K562 (cell line): ENCODE measurements around the gene DNAJB12. TPM values are rescaled to one million over a fixed set of nuclear protein-coding genes. Genes with fewer than 3 reads are reported as not detected.

ENCODE experiments used
- ATAC-seq: fragments of 200-7000 bp; cut with Tn5 transposase; 3 replicates; pipeline ENCODE4 v1.9.1; 2020; ENCODE audit warnings: moderate library complexity
- BruUV-seq: library from RNA; stranded (reverse); fragments of 400-500 nt; replicated peaks from 2 replicates; lab custom pipeline; 2021; lab: Mats Ljungman, UMichigan
- CTCF ChIA-PET: fragments of 300-600 bp; formaldehyde crosslinking; extraction: SDS; loops from one replicate; lab custom pipeline; 2021; ENCODE audit warnings: low intra/inter-chr PET ratio; lab: Yijun Ruan, JAX
- POLR2A ChIA-PET: fragments of 300-600, 350-650 bp; sonication (Branson Sonifier 250); formaldehyde crosslinking; extraction: SDS; loops from one replicate; lab custom pipeline; 2021; ENCODE audit warnings: antibody characterized with exemption, inconsistent platforms; lab: Yijun Ruan, JAX
- DNase-seq, 4 experiments: peaks; one replicate each; pipeline versions ENCODE4 v3.0.0 to v3.0.0-alpha.2; 2011 to 2018; ENCODE audit warnings: low spot score in 3 of 4, mixed read lengths in 3 of 4; ENCODE audit errors: extremely low read depth in 1 of 4
- FAIRE-seq: peaks from 2 replicates; lab custom pipeline; 2011; peaks lifted over from hg19 to GRCh38; lab: Jason Lieb, UNC
- H2AFZ ChIP-seq: 2 replicates; pipeline ENCODE4 v1.6.0; 2011; ENCODE audit warnings: low read depth, low read length, control low read depth, inconsistent platforms
- H3K27ac ChIP-seq: fragments of 200-600 bp; 3 replicates; pipeline ENCODE4 v1.8.0; 2011; ENCODE audit warnings: low read depth, mild to moderate bottlenecking, control low read depth, inconsistent platforms, low read length, moderate library complexity, mixed read lengths; ENCODE audit errors: extremely low read depth
- H3K27me3 ChIP-seq, 2 experiments: fragments of 300-600 bp in 1 of 2; 2 replicates in 1 of 2; 3 replicates in 1 of 2; pipeline versions ENCODE4 v1.6.0 to v1.8.0; 2011; ENCODE audit warnings: inconsistent platforms in 2 of 2, low read length in 2 of 2, mild to moderate bottlenecking in 1 of 2, mixed read lengths in 1 of 2, moderate library complexity in 1 of 2; ENCODE audit not compliant: control insufficient read depth in 2 of 2, insufficient read depth in 2 of 2
- H3K36me3 ChIP-seq: fragments of 300-600 bp; 3 replicates; pipeline ENCODE4 v1.8.0; 2011; ENCODE audit warnings: mild to moderate bottlenecking, low read length, inconsistent platforms; ENCODE audit not compliant: control insufficient read depth, insufficient read depth
- H3K4me1 ChIP-seq, 2 experiments: fragments of 200-600 bp in 1 of 2; replicated peaks in 1 of 2; 2 replicates in 1 of 2; 3 replicates in 1 of 2; pipeline versions ENCODE4 v1.5.1 to v1.8.0; 2011; ENCODE audit warnings: inconsistent platforms in 2 of 2, low read length in 2 of 2, mild to moderate bottlenecking in 1 of 2, mixed read lengths in 1 of 2, moderate library complexity in 1 of 2; ENCODE audit not compliant: control insufficient read depth in 2 of 2, insufficient read depth in 2 of 2
- H3K4me2 ChIP-seq: 2 replicates; pipeline ENCODE4 v1.6.1; 2011; ENCODE audit warnings: low read length, control low read depth, inconsistent platforms, mixed read lengths; ENCODE audit not compliant: insufficient read depth
- H3K4me3 ChIP-seq: fragments of 200-600 bp; sonication (generic), shearing (Covaris generic); 2 replicates; pipeline ENCODE4 v1.5.1; 2016; ENCODE audit warnings: control low read depth, inconsistent platforms
- H3K79me2 ChIP-seq: fragments of 200-600 bp; 3 replicates; pipeline ENCODE4 v1.8.0; 2011; ENCODE audit warnings: low read length, inconsistent platforms; ENCODE audit not compliant: control insufficient read depth, insufficient read depth
- H3K9ac ChIP-seq, 2 experiments: 2 replicates each; pipeline versions ENCODE4 v1.6.0 to v1.6.1; 2011; ENCODE audit warnings: low read depth in 2 of 2, low read length in 2 of 2, control low read depth in 1 of 2, inconsistent platforms in 1 of 2, mild to moderate bottlenecking in 1 of 2, mixed read lengths in 1 of 2; ENCODE audit not compliant: insufficient read depth in 1 of 2
- H3K9me1 ChIP-seq: one replicate; pipeline ENCODE4 v1.6.0; 2011; ENCODE audit warnings: inconsistent platforms, mild to moderate bottlenecking, low read length, moderate library complexity; ENCODE audit not compliant: control insufficient read depth, insufficient read depth
- H3K9me3 ChIP-seq: replicated peaks from 2 replicates; pipeline ENCODE4 v1.5.1; 2011; ENCODE audit warnings: low read depth, low read length, inconsistent platforms; ENCODE audit not compliant: control insufficient read depth, insufficient read depth
- H4K20me1 ChIP-seq: replicated peaks from 2 replicates; pipeline ENCODE4 v1.6.1; 2011; ENCODE audit warnings: low read length, inconsistent platforms, mixed read lengths; ENCODE audit not compliant: control insufficient read depth, insufficient read depth
- CAMTA2 ChIP-seq: fragments of 250-450 bp; sonication (Bioruptor Pico); conservative IDR thresholded peaks from 2 replicates; pipeline ENCODE4 v1.5.1; 2022
- CBFA2T3 ChIP-seq: fragments of 450-650 bp; IDR thresholded peaks from 2 replicates; pipeline ENCODE4 v1.6.1; 2017
- DPF2 ChIP-seq: fragments of 450-650 bp; IDR thresholded peaks from 2 replicates; pipeline ENCODE4 v1.6.1; 2016
- MEIS2 ChIP-seq: fragments of 450-650 bp; IDR thresholded peaks from 2 replicates; pipeline ENCODE4 v1.6.1; 2014; ENCODE audit warnings: mild to moderate bottlenecking; ENCODE audit not compliant: partially characterized antibody
- RNF2 ChIP-seq: sonication (generic); IDR thresholded peaks from 2 replicates; pipeline ENCODE4 v1.6.1; 2016
- SRF ChIP-seq, 2 experiments: fragments of 250-450, 450-650 bp in 1 of 2; sonication (Bioruptor Pico) in 1 of 2; sonication (generic) in 1 of 2; formaldehyde crosslinking; IDR thresholded peaks; 2 replicates each; pipeline versions ENCODE4 v1.5.0 to v1.5.1; 2020 to 2022; ENCODE audit warnings: mild to moderate bottlenecking in 1 of 2, missing genetic modification reagents in 1 of 2
- TEAD4 ChIP-seq, 2 experiments: sonication (generic) in 1 of 2; formaldehyde crosslinking in 1 of 2; IDR thresholded peaks; 2 replicates each; pipeline versions ENCODE4 v1.6.1 to v1.8.0; 2012 to 2022; ENCODE audit warnings: borderline replicate concordance in 1 of 2, inconsistent platforms in 1 of 2, low read length in 1 of 2, mild to moderate bottlenecking in 1 of 2, missing genetic modification reagents in 1 of 2
- ZC3H4 ChIP-seq: sonication (generic); formaldehyde crosslinking; IDR thresholded peaks from 2 replicates; pipeline ENCODE4 v1.9.0; 2021; ENCODE audit warnings: missing genetic modification reagents, borderline replicate concordance
- ZNF282 ChIP-seq: sonication (generic); formaldehyde crosslinking; IDR thresholded peaks from 2 replicates; pipeline ENCODE4 v1.8.1; 2023; ENCODE audit warnings: missing genetic modification reagents
- WGBS: fragments of 100-300 bp; shearing (Covaris generic); methylation state at CpG from one replicate; pipeline ENCODE4 v1.1.6; 2016; ENCODE audit warnings: low coverage, mixed read lengths; ENCODE audit not compliant: insufficient coverage; ENCODE audit errors: missing lambda C conversion rate; 5-methylcytosine and 5-hydroxymethylcytosine counted together
- in situ Hi-C: fragments of 300-500 bp; cut with MboI; formaldehyde crosslinking; loops from 4 replicates; pipeline ENCODE4 v1.15.0; 2018; ENCODE audit warnings: inconsistent platforms, mixed read lengths
- intact Hi-C: fragments of 100-400 bp; cut with micrococcal nuclease; formaldehyde crosslinking; loops from 2 replicates; pipeline ENCODE4 v1.14.2; 2022
- polyA plus RNA-seq, 8 experiments: library from polyadenylated mRNA; depleted of rRNA in 4 of 8; stranded (reverse) in 5 of 8; unstranded in 3 of 8; fragments of >200 nt; fragmentation: Nextera tagmentation in 2 of 8; fragmentation: Illumina TruSeq in 1 of 8; extraction: Ambion mirVana in 2 of 8; extraction: Trizol in 1 of 8; gene quantifications; 2 replicates each; pipeline versions ENCODE4 v1.2.1 to v1.2.3, GENCODE V29; 2011 to 2014; ENCODE audit warnings: inconsistent platforms in 1 of 8, missing spikeins in 1 of 8
- total RNA-seq, 7 experiments: library from RNA; depleted of rRNA in 6 of 7; stranded (reverse); fragments of >200 nt in 6 of 7; fragmentation: Illumina TruSeq in 2 of 7; extraction: Trizol in 2 of 7; gene quantifications; 2 replicates each; pipeline versions ENCODE4 v1.2.1 to v1.2.3, GENCODE V29; 2011 to 2021; ENCODE audit warnings: low replicate concordance in 1 of 7
- TF ChIP-seq, protein P1 (sequence below): fragments of 450-650 bp; IDR thresholded peaks from 2 replicates; pipeline ENCODE4 v1.6.1; 2016
- TF ChIP-seq, protein P2 (sequence below): sonication (generic); formaldehyde crosslinking; IDR thresholded peaks from 2 replicates; pipeline ENCODE4 v1.8.0; 2022; ENCODE audit warnings: missing genetic modification reagents, mild to moderate bottlenecking, borderline replicate concordance

Gene DNAJB12
- total and polyA plus RNA-seq, 9 of the 15 experiments (the other 6 are each of a cell fraction or from before 2014, with no cell fraction given), result 3.5 to 31.5 (median 20.3) TPM

DNA sequence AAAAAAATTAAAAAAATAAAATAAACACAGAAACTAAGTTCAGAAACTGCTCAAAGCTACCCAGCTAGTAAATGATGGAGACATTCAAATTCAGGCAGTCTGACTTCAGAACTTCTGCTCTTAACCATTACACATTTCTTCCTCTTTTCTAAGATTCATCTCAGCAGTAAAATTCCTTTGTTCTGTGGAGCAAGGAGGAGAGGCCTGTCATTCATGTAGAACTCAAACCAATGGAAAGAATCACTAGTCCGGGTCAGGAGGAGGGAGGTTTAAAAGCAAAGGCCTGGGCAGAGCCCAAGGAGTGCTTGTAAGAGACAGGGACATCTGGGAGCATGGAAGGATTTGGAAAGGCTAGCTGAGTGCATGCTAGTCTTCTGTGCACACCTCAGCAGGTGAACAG is 37.9 kb upstream of the DNAJB12 start:
- BruUV-seq, result no TSS peak
- Histone ChIP-seq H3K36me3 (0 out of 3 replicates have a peak, but pooled peaks cover 2% of the 10 kb centered on the region), H2AFZ (no peak overlapping the region)
- CTCF ChIA-PET, result no interaction called here
- no peak for TF ChIP-seq CAMTA2 (CRISPR knock-in tag)
- TF ChIP-seq, protein P1, sequence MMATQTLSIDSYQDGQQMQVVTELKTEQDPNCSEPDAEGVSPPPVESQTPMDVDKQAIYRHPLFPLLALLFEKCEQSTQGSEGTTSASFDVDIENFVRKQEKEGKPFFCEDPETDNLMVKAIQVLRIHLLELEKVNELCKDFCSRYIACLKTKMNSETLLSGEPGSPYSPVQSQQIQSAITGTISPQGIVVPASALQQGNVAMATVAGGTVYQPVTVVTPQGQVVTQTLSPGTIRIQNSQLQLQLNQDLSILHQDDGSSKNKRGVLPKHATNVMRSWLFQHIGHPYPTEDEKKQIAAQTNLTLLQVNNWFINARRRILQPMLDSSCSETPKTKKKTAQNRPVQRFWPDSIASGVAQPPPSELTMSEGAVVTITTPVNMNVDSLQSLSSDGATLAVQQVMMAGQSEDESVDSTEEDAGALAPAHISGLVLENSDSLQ, result peak; percentile 38; the same call in 1 of the 2 replicates
- TF ChIP-seq, all 486 proteins: peak for 1
- H3K4me1 ChIP-seq, result peaks cover 0 to 12% of the 10 kb centered on the region in 2 experiments; a peak in 1 of 5 replicates
- no peaks in the 10 kb centered on the region for H3K9me1 ChIP-seq
- POLR2A ChIA-PET, result interaction anchor here (1.1 kb wide), 1 partner anchor 12 kb away, joined by 4 read pairs; no protein-coding TSS in a partner anchor
- H3K4me2 ChIP-seq, result no peak overlapping the region
- WGBS, result 10% methylated on average over 1 of the region's 1 CpG
- FAIRE-seq (no peak), DNase-seq (no peak), ATAC-seq (no peak)
- intact Hi-C loops, result no loop called here
- no peaks in the 10 kb centered on the region for H4K20me1 ChIP-seq
- H3K27me3 ChIP-seq, result no peaks in the 10 kb centered on the region
- no peaks in the 10 kb centered on the region for H3K9me3 ChIP-seq
- in situ Hi-C loops, result no loop called here
- no peak overlapping the region for H3K4me3 ChIP-seq
- H3K27ac ChIP-seq, result no peak overlapping the region
- H3K9ac ChIP-seq, result no peak overlapping the region
- no peaks in the 10 kb centered on the region for H3K79me2 ChIP-seq

DNA sequence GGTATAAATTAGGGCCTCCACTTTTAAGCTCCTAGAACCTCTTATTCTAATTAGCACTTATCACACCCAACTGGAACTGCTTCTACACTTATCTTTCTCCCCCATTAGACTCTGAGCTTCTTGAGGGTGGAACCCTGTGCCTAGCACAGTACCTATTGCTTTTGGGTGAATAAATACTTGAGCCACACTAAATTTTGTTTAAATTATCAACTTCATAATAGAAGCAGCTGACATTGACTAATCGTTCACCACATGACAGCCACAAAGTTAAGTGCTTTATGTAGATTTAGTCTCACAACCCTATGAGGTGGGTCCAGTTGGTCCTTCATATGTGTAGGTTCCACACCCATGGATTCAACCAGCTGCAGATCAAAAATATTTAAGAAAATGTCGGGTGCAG is 36.0 kb upstream of the DNAJB12 start:
- ATAC-seq, result peak; percentile 17; the same call in 2 of the 3 replicates
- no TSS peak for BruUV-seq
- Histone ChIP-seq H3K9ac (no peak overlapping the region), H3K79me2 (no peaks in the 10 kb centered on the region), H3K9me1 (no peaks in the 10 kb centered on the region), H3K4me1 (peaks cover 0 to 12% of the 10 kb centered on the region in 2 experiments; a peak in 1 of 5 replicates), H4K20me1 (no peaks in the 10 kb centered on the region), H3K4me3 (no peak overlapping the region), H3K36me3 (0 out of 3 replicates have a peak, but pooled peaks cover 2% of the 10 kb centered on the region), H3K9me3 (no peaks in the 10 kb centered on the region), H3K27me3 (no peaks in the 10 kb centered on the region), H3K27ac (no peak overlapping the region), H2AFZ (no peak overlapping the region), H3K4me2 (no peak overlapping the region)
- peak in 1 of 4 experiments; percentile 31 for DNase-seq
- 61% methylated on average over 2 of the region's 2 CpGs for WGBS
- no peak for FAIRE-seq
- intact Hi-C loops (no loop called here), in situ Hi-C loops (no loop called here)
- CTCF ChIA-PET, result no interaction called here
- POLR2A ChIA-PET, result interaction anchor here (0.5 to 1.2 kb wide), 2 partner anchors 10 to 48 kb away, joined by 3 to 4 read pairs; no protein-coding TSS in a partner anchor
- TF ChIP-seq DPF2 (0 out of 2 replicates have a peak, but pooled peaks have one; percentile 27), ZNF282 (CRISPR knock-in tag) (no peak), MEIS2 (peak; percentile 52), TEAD4 (IDR thresholded peaks at IDR 0.05; ENCODE audit: low read length) (0 out of 2 replicates have a peak, but pooled peaks have one; percentile 16), TEAD4 (CRISPR knock-in tag; IDR thresholded peaks at IDR 0.05; ENCODE audit: borderline replicate concordance) (no peak), CBFA2T3 (peak; percentile 43), ZC3H4 (CRISPR knock-in tag) (no peak), RNF2 (no peak), SRF (CRISPR knock-in tag; IDR thresholded peaks at IDR 0.05) (no peak)
- TF ChIP-seq, protein P1, result peak; percentile 65
- TF ChIP-seq, protein P2, sequence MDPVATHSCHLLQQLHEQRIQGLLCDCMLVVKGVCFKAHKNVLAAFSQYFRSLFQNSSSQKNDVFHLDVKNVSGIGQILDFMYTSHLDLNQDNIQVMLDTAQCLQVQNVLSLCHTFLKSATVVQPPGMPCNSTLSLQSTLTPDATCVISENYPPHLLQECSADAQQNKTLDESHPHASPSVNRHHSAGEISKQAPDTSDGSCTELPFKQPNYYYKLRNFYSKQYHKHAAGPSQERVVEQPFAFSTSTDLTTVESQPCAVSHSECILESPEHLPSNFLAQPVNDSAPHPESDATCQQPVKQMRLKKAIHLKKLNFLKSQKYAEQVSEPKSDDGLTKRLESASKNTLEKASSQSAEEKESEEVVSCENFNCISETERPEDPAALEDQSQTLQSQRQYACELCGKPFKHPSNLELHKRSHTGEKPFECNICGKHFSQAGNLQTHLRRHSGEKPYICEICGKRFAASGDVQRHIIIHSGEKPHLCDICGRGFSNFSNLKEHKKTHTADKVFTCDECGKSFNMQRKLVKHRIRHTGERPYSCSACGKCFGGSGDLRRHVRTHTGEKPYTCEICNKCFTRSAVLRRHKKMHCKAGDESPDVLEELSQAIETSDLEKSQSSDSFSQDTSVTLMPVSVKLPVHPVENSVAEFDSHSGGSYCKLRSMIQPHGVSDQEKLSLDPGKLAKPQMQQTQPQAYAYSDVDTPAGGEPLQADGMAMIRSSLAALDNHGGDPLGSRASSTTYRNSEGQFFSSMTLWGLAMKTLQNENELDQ (CRISPR knock-in tag), result no peak
